Skin of body (tissue), 2 donors: Measurements from ENCODE around the gene LRP11. TPM values are rescaled to one million over a fixed set of nuclear protein-coding genes. Genes with fewer than 3 reads are reported as not detected.
"Not testable (repeated sequence)": the region's sequence is repeated elsewhere in the genome, so short reads cannot be mapped to it uniquely, and the experiment has no call there.

Source experiments
- DNase-seq: peaks from one replicate; lab custom pipeline; 2025; lab: John Stamatoyannopoulos, UW
- total RNA-seq: library from RNA; depleted of rRNA; stranded (reverse); fragments of >200 nt; gene quantifications from one replicate; pipeline ENCODE4 v1.2.3, GENCODE V29; 2014

LRP11 gene
- total RNA-seq, 1 donor from 2014 or later = 29.1 TPM

DNA sequence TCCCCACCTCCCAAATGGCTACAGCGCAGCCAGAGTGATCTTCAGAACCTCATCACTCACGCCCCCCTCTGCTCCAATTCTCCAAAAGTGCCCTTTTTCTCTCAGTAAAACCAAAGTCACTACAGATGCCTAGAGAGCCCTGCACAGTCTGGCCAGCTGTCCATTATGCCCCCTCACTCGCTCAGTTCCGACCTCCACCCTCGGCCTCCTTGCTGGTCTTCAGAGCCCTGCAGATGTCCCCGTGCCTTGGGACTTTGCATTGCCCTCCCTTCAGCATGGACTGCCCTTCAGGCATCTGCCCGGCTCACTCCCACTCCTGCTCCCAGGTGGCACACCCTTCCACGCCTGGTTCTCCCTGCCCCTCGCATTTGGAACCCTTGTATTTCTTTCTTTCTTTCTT is 34.8 kb upstream of the LRP11 start:
- DNase-seq = no peak

DNA sequence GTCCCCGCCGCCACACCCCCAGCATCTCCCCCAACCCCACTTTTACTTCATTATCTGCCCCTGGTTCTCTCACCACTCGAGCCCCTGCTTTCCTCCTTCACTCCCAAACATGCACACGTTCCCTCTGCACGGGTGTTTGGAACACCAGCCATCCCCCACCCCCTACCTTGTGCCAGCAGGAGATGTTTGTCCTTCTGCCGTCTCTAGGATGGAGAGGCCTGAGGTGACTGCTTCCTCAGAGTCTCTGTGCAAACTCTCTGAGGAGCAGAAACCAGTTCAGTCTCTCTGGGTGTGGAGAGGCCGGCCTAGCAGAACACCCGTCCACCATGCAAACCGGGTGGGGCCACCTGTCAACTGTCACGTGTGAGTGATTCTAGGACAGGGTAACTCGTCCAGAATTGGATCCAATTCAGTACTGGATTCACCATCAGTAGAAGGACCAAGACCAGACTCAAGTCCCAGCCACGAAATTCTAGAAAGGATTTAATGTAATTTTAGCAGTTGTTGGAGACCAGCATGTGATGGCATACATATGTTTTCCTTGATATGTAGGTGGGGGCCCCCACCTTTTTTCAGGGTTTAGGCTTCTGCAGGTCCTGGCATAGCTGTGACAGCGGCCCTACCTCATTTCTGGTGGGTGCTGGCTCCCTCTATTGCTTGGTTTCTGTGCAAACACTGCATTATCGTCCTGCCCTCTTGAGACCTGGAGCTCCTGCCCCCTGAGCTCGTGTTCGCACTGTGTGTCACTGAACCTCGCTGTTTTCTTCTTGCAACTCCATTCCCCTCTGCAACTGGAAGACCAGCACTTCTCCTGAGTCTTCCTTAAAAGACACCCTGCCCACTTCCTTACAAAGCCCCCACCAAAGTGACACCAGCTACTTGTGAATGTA is 33.9 kb upstream of the LRP11 start, which contains the start of gene RAET1E:
Gene RAET1E (minus strand): TSS at position 259 of the 890 bp plus-strand sequence. CDS start 7,212 bp downstream, outside the sequence.
- no peak for DNase-seq

DNA sequence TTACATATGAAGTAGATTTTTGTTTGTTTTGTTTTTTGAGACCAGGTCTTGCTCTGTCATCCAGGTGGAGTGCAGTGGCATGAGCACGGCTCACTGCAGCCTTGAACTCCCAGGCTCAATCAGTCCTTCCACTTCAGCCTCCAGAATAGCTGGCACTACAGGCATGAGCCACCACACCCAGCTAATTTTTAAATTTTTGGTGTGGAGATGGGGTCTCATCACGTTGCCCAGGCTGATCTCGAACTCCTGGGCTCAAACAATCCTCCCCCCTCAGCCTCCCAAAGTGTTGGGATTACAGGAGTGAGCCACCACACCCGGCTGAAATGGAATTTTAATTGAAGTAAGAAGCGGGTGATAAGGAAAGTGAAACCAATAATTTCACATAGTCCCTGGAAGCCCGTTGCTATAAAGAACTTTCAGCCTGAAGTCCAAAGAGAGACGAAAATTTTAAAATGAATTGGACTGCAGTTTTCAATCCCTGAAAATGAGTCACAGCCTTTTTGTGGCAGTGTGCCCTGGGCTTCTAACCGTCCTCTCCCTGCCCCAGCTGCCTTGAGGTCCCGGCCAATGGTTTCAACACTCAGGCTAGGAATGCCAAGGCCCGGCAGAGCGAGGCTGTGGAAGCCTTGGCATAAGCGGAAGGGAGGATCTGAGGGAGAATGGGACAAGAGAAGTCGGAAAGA is 33.0 kb upstream of the LRP11 start:
- DNase-seq = no peak

DNA sequence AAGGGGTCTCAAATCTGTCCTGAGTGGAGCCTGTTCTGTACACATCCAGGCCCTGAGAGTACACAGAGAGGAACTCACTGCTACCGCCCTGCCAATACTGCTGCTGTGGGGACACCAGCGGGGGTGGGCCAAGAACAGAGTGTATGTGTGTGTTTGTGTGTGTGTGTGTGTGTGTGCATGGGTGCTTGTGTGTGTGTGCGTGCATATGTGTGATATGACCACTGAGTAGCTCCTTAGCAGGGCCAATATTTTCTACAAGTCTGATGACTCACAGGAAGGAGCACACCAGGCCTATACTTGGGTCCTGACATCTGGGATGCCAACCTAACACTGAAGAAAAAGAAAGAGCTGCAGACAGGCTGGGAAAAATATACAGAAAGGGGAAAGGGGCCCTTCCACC is 32.3 kb upstream of the LRP11 start:
- no peak for DNase-seq

DNA sequence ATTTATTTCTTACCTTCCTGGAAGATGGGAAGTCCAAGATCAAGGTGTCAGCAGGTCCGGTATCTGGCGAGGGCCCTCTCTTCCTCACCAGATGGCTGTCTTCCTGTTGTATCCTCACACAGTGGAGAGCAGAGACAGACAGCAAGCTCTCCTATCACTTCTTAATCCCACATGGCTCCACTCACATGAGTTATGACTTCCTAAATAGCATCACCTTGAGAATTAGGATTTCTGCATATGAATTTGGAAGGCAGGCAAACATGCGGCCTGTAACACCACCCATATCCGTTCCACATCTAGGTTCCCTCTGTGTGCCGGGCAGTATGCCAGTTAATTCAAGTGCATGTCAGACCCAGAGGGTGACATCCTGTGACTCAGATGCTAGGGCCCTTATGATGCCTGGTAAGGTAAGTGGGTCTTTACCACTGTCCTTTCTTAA is 31.7 kb upstream of the LRP11 start:
- DNase-seq = no peak

DNA sequence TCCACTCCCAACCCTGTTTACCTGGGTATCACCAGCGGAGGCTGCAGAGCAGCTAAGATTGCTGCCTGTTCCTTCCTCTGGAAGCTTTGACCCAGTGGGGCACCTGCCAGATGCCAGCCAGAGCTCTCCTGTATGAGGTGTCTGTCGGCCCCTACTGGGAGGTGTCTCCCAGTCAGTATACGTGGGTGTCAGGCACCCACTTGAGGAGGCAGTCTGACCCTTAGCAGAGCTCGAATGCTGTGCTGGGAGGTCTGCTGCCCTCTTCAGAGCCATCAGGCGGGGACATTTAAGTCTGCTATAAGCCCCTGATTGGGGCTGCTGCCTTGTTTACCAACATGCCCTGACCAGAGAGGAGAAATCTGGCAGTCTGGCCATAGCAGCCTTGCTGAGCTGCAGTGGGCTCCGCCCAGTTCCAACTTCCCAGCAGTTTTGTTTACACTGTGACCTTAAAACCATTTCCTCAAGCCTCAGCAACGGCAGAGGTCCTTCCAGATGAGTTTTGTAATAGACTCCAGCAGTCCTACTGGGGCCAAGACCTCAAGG is 31.0 kb upstream of the LRP11 start:
- DNase-seq = peak; percentile 19

DNA sequence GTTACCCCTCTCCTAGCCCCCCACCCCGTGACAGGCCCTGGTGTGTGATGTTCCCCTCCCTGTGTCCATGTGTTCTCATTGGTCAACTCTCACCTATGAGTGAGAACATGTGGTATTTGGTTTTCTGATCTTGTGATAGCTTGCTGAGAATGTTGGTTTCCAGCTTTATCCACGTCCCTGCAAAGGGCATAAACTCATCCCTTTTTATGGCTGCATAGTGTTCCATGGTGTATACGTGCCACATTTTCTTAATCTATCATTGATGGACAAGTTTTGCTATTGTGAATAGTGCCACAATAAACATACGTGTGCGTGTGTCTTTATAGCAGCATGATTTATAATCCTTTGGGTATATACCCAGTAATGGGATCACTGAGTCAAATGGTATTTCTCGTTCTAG is 27.7 kb upstream of the LRP11 start:
- not testable (repeated sequence) for DNase-seq

DNA sequence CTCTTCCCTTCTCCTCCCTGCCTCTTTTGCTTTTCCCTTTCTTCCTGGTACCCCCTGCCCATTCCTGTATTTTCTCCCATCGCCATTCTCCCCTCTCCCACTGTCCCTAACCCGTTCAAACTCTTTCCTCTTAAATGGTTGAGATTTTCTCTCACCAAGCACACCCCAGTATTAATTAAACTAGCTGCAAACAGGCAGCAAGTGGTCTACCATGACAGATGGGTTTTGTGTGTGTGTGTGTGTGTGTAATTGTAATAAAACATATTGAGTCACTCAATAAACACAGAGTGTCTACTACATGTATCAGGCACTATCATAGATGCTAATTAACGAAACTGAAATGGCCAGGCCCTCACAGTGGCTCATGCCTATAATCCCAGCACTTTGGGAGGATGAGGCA is 27.1 kb upstream of the LRP11 start:
- no peak for DNase-seq

DNA sequence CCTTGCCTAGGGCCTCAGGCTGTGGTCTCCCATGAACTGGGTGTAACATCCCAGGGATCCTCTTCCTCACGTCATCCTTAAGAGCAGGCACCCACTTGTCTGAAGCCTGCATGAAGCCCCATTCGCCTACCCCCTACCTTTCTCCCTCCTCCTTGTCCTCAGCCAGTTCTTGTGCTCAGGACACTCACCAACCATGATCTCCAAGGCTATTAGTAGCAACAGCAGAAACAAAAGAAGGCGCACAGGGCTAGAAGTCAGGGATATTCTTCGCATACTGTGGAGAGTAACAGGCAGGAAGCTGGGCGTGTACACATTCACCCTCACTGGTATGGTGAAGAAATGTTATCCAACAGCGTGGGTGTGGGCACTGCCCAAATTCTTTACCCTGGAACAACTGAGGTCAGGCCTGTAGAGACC is 26.5 kb upstream of the LRP11 start:
- DNase-seq = no peak

DNA sequence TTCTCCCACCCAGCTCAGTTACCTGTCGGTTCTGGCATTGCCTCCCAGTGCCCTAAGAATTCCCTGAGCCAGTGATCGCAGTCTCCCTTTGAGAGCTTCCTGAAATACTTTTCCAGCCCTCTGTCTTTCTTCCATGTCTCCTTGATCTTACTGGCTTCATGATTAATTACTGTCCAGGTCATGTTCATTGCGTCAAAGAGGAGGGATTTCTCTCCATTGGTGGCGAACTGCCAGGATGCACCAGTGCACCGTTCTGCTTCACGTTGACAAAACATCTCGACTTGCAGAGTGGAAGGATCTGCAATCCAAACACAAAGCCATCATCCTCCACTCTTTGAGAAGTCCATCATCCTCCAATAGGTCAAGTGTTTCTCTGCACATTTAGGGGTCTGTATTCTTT is 25.2 kb upstream of the LRP11 start:
- DNase-seq = no peak

DNA sequence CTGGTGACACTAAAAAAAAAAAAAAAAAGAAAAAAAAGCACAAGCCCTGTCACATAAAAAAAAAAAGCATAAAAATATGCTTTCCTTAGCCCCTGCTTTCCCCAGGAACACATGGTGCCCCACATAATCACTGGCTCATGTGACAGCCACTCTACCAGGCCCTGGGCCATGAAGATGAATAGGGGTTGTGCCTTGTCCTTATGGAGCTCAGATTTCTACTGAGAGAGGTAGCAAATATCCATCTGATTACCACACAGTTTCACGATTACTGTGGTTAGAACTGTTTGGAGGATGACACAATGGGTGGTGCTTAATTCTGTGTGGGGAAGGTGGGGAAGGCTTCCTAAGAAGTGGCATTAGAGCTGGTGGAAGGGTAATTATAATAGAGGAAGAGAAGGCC is 24.5 kb upstream of the LRP11 start:
- DNase-seq = no peak

DNA sequence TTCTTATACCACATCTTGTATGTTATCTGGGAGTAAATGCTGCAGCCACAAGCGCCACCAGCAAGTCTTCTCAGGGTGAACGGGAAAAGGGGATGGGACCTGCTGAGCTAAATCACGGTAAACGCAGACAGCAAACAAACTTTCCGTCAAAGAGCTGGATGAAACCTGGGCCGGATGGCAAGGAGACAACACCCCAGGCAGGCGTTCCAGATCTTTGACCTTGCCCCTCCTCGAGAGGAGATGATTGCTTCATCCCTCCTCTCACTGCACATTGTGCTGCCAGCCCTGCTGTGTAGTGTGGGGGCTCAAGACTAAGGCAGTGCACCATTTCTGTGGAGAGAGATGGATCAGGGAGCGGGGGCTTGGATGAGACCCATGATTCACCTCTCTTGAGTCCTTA is 23.9 kb upstream of the LRP11 start:
- no peak for DNase-seq

DNA sequence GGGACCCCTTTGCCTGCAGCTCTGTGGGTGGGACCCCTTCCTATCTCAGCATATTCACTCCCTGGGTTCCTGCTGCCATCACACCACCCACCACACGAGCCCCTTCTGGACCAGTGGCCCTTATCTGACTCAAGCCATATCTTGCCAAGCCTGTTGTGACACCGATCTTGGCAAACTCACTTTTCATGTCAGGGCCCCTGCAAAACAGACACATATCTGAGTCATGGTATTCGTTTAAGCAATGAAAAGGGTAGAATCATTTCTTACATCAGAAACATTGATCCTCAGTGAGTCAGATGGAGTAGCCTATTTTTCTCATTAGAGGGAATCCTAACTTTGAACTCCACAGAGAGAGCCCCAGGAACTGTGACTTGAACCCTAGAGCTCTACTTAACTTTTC is 23.2 kb upstream of the LRP11 start:
- DNase-seq = no peak

DNA sequence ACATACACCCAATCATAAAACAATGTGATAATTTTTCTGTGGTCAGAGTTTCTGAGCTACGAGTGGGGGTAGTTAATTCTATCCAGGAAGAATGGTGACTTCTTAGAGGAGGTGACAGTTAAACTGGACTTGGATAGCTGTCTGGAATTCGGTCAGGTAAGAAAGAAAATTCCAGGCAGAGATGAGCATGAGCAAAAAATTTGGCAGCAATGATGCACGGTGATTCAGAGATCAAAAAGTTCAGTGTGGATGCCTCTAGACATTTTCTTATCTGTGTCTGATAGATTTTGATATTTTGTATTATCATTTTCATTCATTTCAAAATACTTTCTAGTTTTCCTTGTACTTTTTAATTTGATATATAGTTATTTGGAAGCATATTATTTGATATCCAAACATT is 21.7 kb upstream of the LRP11 start:
- no peak for DNase-seq

DNA sequence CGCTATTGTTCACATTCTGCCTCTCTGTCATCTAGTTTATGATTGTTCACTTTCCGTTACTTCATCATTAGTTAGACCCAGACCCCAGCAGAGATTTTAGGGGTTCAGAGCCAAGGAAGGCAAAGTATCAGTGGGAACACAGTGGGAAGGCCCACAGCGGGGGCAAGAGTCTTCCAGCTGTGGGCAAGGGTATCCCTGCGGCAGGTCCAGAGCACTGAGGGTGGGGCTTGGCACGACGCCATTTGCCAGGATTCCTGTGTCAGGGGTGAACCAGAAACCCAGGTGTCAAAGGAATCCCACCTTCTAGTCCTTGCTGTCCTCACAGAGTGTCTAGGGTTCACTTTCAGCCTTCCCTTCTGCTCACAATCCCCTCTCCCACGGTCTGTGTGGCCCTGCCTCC is 20.5 kb upstream of the LRP11 start:
- DNase-seq = no peak

DNA sequence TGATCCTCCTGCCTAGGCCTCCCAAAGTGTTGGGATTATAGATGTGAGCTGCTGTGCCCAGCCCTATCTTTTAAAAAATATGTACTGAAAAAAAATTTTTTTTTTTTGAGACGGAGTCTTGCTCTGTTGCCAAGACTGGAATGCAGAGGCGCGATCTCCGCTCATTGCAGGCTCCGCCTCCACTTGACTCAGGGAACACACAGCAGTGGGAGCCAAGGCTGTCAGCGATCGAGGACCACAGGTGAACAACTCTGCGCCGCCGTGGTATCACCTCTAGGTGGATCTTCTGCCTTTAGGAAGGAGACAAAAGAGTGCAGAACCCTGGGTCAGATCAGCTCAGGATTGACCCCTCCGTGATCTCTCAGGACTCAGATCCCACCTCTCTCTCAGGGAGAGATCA is 20.1 kb upstream of the LRP11 start:
- no peak for DNase-seq

DNA sequence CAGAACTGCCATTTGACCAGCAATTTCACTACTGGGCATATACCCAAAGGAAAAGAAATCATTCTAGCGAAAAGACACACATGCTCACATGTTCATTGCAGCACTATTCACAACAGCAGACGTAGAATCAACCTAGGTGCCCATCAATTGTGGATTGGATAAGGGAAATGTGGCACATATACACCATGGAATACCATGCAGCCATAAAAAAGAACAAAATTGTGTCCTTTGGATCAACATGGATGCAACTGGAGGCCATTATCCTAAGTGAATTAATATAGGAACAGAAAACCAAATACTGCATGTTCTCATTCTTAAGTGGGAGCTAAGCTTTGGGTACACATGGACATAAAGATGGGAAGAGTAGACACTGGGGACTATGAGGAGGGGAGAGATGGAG is 17.7 kb upstream of the LRP11 start:
- no peak for DNase-seq

DNA sequence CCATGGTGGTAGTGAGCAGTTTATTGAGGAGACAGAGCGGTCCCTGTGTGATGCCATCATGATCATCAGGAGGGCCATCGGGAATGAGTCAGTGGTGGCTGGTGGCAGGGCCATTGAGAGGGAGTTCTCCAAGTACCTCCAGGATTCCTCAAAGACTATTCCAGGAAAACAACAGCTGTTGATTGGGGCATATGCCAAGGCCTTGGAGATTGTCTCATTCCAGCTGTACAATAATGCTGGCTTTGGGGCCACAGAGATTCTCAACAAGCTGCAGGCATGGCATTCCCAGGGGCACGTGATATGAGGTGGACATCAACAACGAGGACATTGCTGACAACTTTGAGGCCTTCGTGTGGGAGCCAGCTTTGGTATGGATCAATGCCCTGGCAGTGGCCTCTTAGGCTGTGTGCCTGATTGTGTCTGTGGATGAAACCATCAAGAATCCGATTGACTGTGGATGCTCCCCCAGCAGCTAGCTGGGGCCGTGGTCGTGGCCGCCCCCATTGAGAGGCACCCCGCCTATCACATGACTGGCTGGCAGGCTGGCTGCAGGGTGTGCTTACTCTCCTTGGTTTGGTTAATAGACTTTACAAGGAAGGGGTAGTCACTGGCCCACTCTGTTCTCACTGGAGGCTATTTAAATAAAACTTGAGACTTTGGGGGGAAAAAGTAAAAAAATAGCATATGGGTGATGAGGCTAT is 17.1 kb upstream of the LRP11 start:
- DNase-seq = no peak

DNA sequence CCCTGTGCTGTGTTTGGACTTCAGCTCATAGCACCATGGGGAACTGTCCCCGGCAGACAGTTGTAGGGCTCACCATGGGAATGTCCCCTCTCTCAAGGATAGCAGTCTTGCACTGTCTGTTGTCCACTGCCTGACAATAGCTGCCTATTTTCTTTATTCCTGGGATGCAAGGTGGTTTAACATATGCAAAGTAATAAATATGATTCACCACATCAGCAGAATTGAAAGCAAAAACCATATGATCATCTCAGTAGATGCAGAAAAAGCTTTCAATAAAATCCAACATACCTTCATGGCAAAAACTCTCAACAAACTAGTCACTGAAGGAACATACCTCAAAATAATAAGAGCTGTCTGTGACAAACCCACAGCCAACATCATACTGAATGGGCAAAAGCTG is 13.5 kb upstream of the LRP11 start:
- DNase-seq = no peak

DNA sequence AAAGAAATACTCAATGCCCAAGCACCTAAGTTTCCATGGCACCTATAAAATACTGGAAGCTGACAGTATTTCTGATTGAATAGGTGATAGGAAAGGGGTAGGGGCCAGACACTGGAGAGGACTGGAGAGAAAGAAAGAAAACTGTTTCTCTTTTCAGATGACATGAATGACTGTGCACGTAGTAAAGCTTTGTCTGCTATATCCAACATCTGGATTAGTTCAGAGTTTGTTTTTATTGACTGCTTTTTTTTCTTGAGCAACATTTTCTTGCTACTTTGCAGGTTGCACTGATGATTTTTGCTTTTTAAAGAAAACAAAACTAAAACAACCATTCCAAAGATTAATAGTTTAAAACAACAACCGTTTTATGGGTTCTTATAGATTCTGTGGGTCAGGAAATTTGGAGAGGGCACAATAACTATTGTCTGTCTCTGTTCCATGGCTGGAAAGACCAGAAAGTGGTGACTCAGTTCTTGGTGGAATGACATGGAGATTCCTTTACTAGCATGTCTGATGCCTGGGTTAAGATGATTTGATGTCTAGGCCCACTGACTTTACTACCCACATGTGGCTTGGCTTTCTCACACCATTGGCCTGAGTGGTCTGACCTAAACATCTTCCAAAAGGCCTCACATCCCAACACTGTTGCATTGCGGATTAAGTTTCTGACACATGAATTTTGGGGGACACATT is 12.2 kb upstream of the LRP11 start:
- no peak for DNase-seq

DNA sequence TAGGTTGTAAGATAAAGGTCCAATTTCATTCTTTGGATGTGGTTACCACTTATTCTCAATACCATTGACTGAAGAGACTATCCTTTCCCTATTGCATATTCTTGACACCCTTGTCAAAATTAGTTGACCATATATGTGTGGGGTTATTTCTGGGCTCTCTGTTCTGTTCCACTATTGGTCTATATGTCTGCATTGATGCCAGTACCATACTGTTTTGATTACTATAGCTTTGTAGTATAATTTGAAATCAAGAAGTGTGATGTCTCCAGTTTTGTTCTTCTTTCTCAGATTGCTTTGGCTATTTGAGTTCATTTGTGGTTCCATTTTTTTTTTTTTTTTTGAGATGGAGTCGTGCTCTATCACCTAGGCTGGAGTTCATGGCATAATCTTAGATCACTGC is 8.1 kb upstream of the LRP11 start:
- DNase-seq = no peak
